Esophagus muscularis mucosa (tissue), 4 donors: ENCODE data around the gene SLC25A3. TPM values are rescaled to one million over a fixed set of nuclear protein-coding genes. Genes with fewer than 3 reads are reported as not detected.

ENCODE experiments used
- DNase-seq: peaks from one replicate; pipeline ENCODE4 v3.0.0-alpha.2; 2017; ENCODE audit errors: extremely low spot score
- H3K27ac ChIP-seq, 4 donors: fragments of 200-600 bp; sonication (generic); replicated peaks in 1 of 4; 1 replicate in 3 of 4; 2 replicates in 1 of 4; pipeline ENCODE4 v1.5.1; 2016 to 2019; ENCODE audit warnings: mild to moderate bottlenecking in 1 of 4
- H3K27me3 ChIP-seq, 4 donors: fragments of 200-600 bp; sonication (generic); one replicate each; pipeline versions ENCODE4 v1.5.1 to v1.6.0; 2016 to 2019
- H3K36me3 ChIP-seq, 4 donors: fragments of 200-600 bp; sonication (generic); one replicate each; pipeline ENCODE4 v1.5.1; 2016 to 2019
- H3K4me1 ChIP-seq, 4 donors: fragments of 200-600 bp; sonication (generic); one replicate each; pipeline ENCODE4 v1.5.1; 2016 to 2019
- H3K4me3 ChIP-seq, 4 donors: fragments of 200-600 bp; sonication (generic); 1 replicate in 2 of 4; 2 replicates in 2 of 4; pipeline ENCODE4 v1.5.1; 2016 to 2019; ENCODE audit warnings: mild to moderate bottlenecking in 4 of 4, moderate library complexity in 1 of 4
- H3K9me3 ChIP-seq, 4 donors: fragments of 200-600 bp; sonication (generic); 1 replicate in 3 of 4; 2 replicates in 1 of 4; pipeline ENCODE4 v1.5.1; 2016 to 2019
- CTCF ChIP-seq, 3 experiments: fragments of 200-600 bp in 2 of 3; fragments of 450-650 bp in 1 of 3; sonication (generic) in 2 of 3; IDR thresholded peaks; one replicate each; pipeline ENCODE4 v1.5.1; 2017 to 2019; ENCODE audit warnings: antibody characterized with exemption in 3 of 3, mild to moderate bottlenecking in 2 of 3, moderate library complexity in 1 of 3
- EP300 ChIP-seq: sonication (generic); formaldehyde crosslinking; IDR thresholded peaks from one replicate; pipeline ENCODE4 v1.6.1; 2017; ENCODE audit warnings: antibody characterized with exemption
- POLR2A ChIP-seq: fragments of 450-650 bp; IDR thresholded peaks from one replicate; pipeline ENCODE4 v1.6.1; 2017; ENCODE audit warnings: antibody characterized with exemption, moderate library complexity, mild to moderate bottlenecking, low read depth
- POLR2AphosphoS5 ChIP-seq, 2 donors: sonication (generic); formaldehyde crosslinking; IDR thresholded peaks; one replicate each; pipeline ENCODE4 v1.6.1; 2017; ENCODE audit warnings: antibody characterized with exemption in 2 of 2
- WGBS: methylation state at CpG from one replicate; pipeline ENCODE4 v1.1.5; 2018; 5-methylcytosine and 5-hydroxymethylcytosine counted together
- intact Hi-C: fragments of 100-400 bp; cut with DNase I; formaldehyde crosslinking; loops from one replicate; pipeline ENCODE4 v1.15.1; 2023
- total RNA-seq, 4 donors: library from RNA; depleted of rRNA; stranded (reverse); fragments of >200 nt; gene quantifications; one replicate each; pipeline versions ENCODE4 v1.1.0 to v1.2.1, GENCODE V29; 2016

Gene SLC25A3
- total RNA-seq, 4 donors from 2014 or later = 505 to 652 (median 520) TPM

GRCh38 chr12:98612696-98613334 is 19.3 kb downstream of the SLC25A3 start:
- DNase-seq = no peak
- Histone ChIP-seq H3K4me3 (no peak overlapping the region), H3K4me1 (no peaks in the 10 kb centered on the region), H3K36me3 (no peaks in the 10 kb centered on the region), H3K27ac (no peak overlapping the region), H3K9me3 (no peaks in the 10 kb centered on the region), H3K27me3 (no peaks in the 10 kb centered on the region)
- no peak for TF ChIP-seq POLR2AphosphoS5 (IDR thresholded peaks at IDR 0.05)
- no peak for TF ChIP-seq CTCF (IDR thresholded peaks at IDR 0.05)
- no peak for TF ChIP-seq POLR2A
- no peak for TF ChIP-seq EP300
- 79% methylated on average over 5 of the region's 5 CpGs for WGBS
- intact Hi-C loops = no loop called here

GRCh38 chr12:98618952-98619351 is 25.5 kb downstream of the SLC25A3 start:
- Histone ChIP-seq H3K9me3 (no peaks in the 10 kb centered on the region), H3K4me3 (no peak overlapping the region), H3K27ac (no peak overlapping the region), H3K27me3 (no peaks in the 10 kb centered on the region), H3K36me3 (no peaks in the 10 kb centered on the region), H3K4me1 (no peaks in the 10 kb centered on the region)
- no peak for DNase-seq
- 58% methylated on average over 4 of the region's 4 CpGs for WGBS
- intact Hi-C loops = no loop called here
- TF ChIP-seq EP300 = no peak
- peak in 1 of 2 donors; percentile 27 for TF ChIP-seq POLR2AphosphoS5 (IDR thresholded peaks at IDR 0.05)

GRCh38 chr12:98635657-98636323 is 42.3 kb downstream of the SLC25A3 start:
- Histone ChIP-seq H3K27me3 (no peaks in the 10 kb centered on the region), H3K4me1 (no peaks in the 10 kb centered on the region), H3K9me3 (no peaks in the 10 kb centered on the region), H3K36me3 (no peaks in the 10 kb centered on the region), H3K4me3 (no peak overlapping the region), H3K27ac (no peak overlapping the region)
- WGBS = 82% methylated on average over 4 of the region's 4 CpGs
- intact Hi-C loops = no loop called here
- no peak for TF ChIP-seq POLR2AphosphoS5 (IDR thresholded peaks at IDR 0.05)
- no peak for TF ChIP-seq POLR2A
- no peak for TF ChIP-seq EP300
- no peak for TF ChIP-seq CTCF (IDR thresholded peaks at IDR 0.05)
- no peak for DNase-seq

GRCh38 chr12:98637068-98637467 is 43.6 kb downstream of the SLC25A3 start:
- H3K27ac ChIP-seq = no peak overlapping the region
- H3K27me3 ChIP-seq = no peaks in the 10 kb centered on the region
- H3K9me3 ChIP-seq = no peaks in the 10 kb centered on the region
- H3K36me3 ChIP-seq = no peaks in the 10 kb centered on the region
- DNase-seq = no peak
- no peak overlapping the region for H3K4me3 ChIP-seq
- TF ChIP-seq POLR2AphosphoS5 (IDR thresholded peaks at IDR 0.05) (no peak), POLR2A (no peak), EP300 (no peak), CTCF (IDR thresholded peaks at IDR 0.05) (no peak)
- 83% methylated on average over 2 of the region's 2 CpGs for WGBS
- H3K4me1 ChIP-seq = no peaks in the 10 kb centered on the region
- intact Hi-C loops = no loop called here

- intact Hi-C loops = no loop called here
- Histone ChIP-seq H3K4me1 (peaks cover 0 to 5% (median 3%) of the 10 kb centered on the region in 4 donors), H3K9me3 (no peaks in the 10 kb centered on the region), H3K36me3 (no peaks in the 10 kb centered on the region), H3K27ac (no peak overlapping the region), H3K4me3 (no peak overlapping the region), H3K27me3 (no peaks in the 10 kb centered on the region)
- TF ChIP-seq EP300 = no peak
- TF ChIP-seq POLR2AphosphoS5 (IDR thresholded peaks at IDR 0.05) = no peak
- no peak for TF ChIP-seq CTCF (IDR thresholded peaks at IDR 0.05)
- WGBS = 100% methylated on average over 2 of the region's 2 CpGs
- DNase-seq = no peak
These were observed 44.5 kb downstream of the SLC25A3 start for GRCh38 chr12:98638009-98638408.
